GM19467 (cell line): Measurements from ENCODE around the gene INPPL1.
"Not testable (repeated sequence)": the region's sequence is repeated elsewhere in the genome, so short reads cannot be mapped to it uniquely, and the experiment has no call there.

Experiments used
- ATAC-seq: cut with Tn5 transposase; IDR thresholded peaks from one replicate; pipeline ENCODE4 v1.9.1; 2021; ENCODE audit warnings: mild to moderate bottlenecking, moderate library complexity; ENCODE audit not compliant: unreplicated experiment

The INPPL1 gene

DNA sequence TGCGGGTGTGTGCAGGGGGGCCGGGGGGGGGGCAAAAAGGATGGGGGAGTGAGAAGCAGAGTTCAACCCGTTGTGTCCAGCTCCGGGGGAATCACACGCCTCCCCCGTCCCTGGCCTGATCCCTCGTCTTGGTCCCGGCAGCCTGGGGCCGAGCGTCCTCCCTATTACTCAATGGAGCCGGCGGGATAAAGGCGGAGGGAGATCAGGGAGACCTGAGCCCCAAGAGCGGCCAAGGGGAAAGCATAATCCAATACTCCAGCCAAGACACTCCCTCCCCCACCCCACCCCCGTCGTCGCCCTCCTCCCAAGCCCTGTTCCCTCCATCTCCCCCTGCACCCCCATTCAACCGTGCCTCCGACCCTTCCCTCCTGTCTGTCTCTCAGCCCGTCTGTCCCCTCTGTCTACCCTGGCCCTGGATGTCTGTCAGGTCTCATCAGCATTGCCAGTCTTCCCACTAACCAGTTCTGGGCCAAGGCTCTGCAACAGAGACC, 16.8 kb downstream of the INPPL1 start:
- no peak for ATAC-seq

DNA sequence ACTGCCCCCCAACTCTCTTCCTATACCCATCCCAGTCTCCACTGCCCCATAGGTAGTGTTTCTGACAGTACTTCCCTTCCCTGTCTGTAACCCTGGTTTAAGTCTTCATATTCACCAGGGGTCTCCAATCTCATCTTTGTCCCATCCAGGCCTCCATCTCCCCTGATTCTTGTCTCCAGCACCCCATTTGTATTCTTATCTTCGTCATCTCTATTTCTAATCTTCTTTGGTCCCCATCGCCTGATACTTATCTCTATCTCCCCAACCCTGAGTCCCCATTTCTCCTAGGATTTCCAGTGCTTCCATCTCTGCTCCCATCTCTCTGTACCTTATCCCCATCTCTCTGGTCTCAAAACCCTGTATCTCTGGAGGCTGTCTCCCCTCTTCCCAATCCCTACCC, 17.6 kb downstream of the INPPL1 start:
- no peak for ATAC-seq

DNA sequence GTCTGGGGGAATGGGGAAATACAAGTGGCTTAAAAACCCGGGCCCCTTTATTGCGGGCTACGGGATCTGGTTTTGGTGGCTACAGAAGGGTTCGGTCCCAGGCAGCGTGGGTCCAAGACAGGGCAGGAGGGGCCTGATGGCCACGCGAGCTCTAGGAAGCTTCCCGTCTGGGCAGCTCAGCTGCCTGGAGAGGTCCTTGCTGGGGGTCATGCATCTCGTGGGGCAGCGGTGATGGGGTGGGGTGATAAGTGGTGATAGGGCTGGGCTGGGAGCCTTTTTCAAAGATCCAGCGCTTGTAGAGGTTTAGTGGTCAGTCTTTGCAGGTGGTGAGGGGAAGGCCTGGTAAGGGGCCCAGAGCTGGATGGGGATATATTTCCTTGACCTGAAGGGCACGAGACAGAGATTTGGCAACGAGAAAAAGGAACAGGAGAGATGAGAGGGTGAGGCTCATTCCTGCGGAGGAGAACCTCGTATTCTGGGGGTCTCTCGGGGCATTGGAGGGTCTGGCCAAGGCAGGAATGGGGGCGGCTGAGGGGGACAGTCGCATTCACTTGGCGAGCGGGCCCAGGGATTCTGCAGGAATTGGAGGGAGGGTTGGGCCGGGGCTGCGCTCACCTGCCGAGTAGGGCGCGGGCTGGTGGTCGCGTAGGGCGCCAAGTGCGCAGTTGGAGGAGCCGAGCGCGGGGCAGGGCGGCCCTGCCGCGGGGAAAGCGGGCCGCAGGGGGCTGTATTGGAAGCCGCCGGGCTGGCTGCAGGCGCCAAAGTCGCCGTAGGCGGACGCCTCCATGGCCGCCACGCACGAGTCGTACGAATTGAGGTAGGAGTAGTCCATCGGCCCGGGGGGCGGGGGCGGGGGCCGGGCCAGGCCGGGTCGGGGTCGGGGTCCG, 18.8 kb downstream of the INPPL1 start:
- ATAC-seq = no peak

DNA sequence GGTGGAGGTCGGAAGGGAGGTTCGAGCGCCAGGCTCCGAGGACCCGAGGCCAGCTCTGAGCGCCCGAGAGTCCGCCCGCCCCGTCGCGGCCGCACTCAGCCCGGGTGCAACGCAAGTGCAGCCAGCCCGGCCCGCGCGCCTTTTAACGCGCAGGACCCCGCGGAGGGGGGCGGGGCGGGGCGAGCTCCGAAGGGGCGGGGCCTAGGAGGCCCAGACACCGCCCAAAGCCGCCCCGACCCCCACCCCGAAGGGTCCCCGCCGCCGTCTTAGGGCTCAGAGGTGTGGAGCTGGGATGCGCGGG, 19.4 kb downstream of the INPPL1 start, which contains the start of gene PHOX2A:
Gene PHOX2A (minus strand): TSS at position 117 of the 301 bp plus-strand sequence. CDS start 172 bp downstream, outside the sequence.
- no peak for ATAC-seq

DNA sequence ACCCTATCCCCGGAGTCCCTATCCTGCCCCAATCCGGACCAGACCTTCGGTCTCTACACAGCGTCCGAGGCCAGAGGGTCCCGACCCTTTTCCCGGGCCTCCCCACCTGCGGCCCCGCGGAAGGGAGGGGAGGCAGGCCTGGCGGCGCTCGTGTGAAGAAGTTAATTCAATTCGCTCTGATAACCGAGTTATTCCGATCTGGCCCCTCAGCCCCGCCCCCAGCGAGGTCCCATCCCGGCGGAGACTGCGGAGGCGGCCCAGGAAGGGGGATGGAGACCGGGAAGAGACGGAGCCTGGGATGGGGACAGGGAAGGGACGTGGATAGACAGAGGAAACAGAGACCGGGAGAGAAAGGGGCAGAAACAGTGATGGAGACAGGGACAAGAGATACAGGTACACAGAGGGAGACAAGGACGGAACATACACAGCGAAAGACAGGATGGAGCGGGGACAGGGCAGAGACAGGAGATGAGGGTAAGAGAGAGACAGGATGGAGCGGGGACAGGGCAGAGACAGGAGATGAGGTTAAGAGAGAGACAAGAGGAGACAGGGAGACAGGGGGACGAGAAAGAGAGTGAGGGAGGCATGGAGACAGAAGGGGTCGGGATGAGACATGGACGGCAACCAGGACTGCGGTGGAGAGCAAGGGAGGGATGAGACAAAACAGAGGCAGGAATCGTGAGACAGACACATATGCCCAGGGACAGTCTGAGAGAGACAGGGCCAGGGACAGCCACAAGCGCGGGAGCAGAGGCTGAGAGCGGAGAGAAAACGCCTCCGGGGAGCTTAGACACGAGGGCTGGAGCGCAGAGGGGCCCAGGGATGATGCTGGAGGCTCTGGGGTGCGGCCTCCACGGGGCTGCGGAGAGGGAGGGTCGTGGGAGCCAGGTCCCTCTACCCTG, 20.0 kb downstream of the INPPL1 start:
- ATAC-seq = no peak

DNA sequence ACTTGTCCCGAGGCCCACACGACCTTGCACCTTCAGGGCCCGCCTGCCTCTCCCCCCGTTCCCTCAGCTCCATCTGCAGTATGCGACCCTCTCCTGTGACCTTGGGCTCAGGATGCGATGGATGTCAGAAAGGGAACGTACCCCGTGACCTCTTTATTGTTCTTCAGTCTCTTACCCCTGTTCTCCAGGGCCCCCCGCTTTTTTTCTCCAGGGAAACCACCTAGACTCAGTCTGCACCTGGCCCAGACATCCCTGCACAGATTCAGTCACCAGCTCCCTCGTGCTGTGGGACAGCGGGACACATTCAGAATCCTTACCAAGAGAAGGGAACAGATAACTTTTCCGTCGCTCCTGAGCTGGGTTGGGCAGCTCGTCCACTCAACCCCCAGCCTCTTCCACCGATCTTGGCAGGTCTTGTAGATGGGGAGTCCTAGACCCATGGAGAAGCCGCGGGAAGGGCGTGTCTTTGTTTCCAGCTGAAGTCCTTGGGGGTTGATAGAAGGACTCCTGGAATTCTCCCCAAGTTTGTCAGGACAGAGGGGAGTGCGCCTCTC, 20.8 kb downstream of the INPPL1 start:
- no peak for ATAC-seq

DNA sequence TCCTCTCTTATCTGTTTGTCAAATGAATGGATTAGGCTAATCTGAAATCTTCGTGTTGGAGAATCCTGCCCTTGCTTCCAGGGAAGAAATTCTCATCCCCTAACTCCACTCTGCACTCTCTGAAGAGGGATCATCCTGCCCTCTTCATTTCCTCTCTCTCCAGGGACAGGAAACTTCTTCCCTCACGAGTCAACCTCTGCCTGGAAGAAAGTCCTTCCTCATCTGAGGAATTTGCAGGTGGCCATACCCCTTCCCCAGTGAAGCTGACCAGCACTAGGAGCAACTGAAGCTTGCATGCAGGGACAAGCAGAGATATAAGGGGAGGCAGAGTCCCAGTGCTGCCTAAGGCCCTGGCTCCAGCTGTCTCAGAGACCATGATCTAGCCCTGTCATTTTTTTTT, 23.0 kb downstream of the INPPL1 start:
- no peak for ATAC-seq

DNA sequence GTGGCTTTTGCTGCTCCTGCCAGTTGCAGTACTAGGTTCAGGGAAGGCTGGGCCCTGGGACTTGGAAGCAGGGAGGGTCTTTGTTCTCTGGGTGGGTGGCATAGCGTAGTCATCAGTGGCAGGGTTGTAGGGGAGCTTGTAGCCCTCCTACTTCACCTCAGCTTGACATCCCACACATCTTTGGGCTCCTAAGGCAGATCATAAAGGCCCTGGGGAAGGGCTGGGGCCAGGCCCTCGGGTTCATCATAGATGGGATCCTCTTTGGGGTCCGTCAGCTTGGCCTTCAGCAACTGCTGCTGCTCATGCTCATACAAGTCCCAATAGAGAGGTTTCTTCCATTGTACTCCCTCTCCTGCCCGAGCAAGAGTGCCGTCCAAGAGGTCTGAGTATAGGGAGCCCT, 25.4 kb downstream of the INPPL1 start:
- no peak for ATAC-seq

DNA sequence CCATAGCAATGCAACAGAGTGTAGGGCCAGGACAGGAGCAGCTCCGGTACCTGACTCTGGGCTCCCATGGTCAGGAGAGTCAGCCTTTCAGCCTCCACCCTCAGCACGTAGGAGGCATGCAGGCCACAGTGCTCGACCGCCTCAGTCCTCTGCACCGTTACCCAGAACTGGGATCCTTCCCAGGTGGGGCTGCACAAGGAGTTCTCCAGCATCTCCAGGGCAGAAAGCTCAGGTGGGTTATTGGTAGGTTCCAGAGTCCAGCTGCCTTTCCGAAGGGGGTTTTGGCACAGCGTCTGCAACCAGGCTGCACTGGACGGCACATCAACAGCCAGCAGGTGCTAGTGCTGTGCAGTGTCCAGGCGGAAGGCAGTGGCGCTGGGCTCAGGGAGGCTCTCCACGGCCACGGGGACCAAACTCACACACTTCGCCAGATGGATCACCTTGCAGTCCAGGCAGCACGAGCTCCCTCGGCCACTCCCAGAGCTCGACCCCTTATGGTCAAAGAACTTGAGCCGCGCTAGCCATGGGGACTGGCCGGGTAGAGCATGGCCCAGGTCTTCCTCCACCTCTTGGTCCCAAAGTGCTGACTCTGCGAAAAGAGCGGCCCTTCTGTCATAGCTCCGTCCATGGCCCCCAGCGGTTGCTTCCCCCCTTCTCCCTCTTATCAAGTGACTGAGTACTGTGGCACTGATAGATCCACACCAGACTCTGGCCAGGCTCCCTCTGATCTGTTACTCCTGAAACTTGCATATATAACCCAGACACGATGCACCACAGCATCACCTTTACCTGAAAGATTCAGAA, 26.3 kb downstream of the INPPL1 start:
- no peak for ATAC-seq

DNA sequence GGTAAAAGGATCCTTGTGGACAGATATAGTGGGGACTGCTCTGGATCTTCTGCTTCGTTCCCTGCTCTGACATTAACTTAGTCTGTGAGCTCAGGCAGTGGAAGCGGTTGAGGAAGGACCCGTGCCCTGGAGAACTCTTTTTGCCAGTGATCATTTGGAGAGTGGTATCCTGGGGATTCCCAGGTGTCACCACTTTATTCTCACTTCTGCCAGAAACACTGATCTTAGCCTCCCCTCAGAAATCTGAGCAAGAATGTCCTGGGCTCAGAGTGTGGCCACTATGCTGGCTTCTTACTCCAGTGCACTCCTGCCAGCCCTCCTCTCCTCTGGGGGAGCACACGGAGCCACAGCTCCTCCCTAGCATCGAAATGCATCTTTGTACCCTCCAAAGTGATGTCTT, 27.0 kb downstream of the INPPL1 start:
- ATAC-seq = no peak

DNA sequence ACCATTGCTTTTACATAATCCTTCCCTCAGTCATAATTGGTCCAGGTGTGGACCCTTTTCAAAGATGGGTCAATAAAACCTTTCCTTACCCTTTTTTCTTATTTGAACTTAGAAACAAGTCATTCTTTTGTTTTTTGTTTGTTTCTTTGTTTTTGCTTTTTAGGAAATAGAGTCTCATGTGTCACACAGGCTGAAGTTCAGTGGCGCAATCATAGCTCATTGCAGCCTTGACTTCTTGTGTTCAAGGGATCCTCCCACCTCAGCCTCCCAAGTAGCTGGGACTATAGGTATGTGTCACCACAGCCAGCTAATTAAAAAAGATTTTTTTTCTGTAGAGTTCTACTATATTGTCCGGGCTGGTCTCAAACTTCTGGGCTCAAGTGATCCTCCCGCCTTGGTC, 28.8 kb downstream of the INPPL1 start:
- ATAC-seq = no peak

DNA sequence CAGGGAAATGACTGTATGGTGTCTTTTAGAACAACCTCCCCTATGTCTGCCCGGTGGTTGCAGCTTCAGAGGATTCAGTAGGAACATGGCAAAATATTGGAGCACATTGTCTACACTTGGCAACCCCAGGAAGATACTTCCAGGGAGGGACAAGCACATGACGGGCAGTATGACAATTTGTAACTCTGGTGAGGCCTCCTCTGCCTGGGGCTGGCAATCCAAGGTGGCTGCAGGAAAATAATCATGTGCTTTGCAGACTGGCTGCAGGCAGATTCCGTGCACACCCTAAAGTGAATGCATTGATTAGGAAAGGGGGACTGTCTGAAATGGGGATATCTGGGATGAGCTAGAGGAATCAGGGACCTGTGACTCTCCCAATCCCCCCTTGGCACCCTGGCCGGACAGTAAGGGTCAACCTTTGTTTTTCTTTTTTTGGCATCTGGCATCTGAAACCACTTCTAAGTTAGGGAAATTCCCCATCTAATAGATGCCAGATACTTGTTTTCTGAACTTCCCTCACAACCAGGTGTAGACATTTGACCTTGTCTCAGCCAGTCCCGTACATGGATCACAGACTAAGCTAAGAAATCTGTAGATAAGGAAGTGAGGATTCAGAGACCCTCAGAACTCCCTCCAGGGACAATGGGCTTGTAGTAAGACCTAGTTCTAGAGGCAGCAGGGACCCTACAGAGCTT, 29.9 kb downstream of the INPPL1 start:
- no peak for ATAC-seq

DNA sequence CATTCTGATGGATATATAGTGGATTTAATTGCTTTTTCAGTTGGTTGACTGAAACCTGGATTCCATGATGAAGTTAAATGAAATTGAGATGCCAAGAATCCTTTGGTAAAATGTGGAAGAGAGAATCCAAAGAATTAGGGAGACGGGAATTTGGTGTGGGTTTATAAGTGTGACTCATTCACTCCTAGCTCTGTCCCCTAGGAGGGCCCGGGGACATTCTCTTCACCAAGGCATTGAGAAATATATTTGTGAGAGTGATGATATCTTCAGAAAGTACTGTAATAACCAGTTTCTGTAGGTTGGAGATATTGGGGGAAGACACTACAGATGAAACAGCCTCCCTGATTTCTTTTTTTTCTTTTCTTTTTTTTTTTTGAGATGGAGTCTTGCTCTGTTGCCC, 33.0 kb downstream of the INPPL1 start:
- no peak for ATAC-seq

DNA sequence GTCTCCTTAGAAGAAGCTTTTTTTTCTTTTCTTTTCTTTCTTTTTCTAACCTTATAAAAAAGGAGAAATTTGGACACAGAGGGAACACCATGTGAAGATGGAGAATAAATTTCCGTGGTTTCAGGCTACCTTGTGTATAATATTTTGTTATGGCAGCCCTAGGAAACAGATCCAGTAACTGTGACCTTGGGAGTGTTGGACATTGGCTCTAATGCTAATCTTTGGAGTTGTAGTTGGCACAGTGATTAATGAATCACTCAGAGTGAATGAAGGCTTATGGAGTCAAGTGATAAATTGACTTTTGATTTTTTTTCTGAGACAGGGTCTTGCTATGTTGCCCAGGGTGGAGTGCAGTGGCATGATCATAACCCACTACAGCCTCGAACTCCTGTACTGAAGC, 34.9 kb downstream of the INPPL1 start:
- ATAC-seq = no peak

DNA sequence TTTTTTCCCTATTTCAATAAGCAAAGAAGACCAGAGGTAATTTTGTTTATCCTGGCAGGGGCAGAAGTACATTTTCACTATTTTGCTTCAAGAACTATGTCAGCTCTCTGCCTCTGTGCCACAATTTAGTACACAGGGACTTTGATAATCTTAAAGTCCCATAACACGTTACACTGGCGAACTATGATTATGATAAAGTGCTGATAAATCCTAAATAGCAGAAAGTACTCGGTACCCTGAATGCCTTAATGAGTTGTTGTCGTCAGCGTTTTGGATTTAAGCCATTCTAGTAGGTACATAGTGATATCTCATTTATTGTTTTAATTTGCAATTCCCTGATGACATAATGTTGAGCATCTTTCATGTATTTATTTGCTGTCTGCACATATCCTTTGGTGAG, 36.0 kb downstream of the INPPL1 start:
- no peak for ATAC-seq

DNA sequence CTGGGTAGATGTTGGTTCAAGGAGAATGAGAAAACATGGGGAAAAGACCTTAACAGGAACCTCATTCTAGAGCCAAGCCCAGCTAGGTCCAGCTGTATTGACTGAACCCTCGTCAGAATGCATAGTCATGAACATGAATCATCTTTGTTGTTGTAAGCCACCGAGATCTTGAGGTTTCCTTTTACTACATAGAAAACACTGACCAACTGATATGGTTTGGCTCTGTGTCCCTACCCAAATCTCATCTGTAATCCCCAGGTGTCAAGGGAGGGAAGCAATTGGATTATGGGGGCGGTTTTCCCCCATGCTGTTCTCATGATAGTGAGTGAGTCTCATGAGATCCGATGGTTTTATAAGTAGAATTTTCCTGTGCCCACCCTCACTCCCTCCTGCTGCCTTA, 38.8 kb downstream of the INPPL1 start:
- no peak for ATAC-seq

DNA sequence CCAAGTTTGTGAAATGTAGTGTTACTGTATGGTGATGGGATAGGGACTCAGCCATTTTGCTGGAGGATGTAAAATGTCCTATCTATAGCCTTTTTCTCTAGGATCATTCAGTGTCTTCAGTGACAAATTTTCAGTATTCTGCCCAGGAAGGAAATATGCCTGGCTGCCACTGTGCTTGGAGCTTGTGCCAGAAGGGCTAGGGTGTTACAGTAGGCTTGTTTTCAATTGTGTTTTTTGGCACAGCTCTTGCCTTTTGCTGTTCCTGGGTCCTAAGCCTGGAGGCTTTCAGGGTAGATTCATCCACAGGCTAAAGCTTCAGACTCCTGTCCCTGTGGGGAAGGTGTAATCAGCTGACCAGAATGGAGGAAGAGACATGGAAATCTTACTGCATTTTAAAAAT, 41.4 kb downstream of the INPPL1 start:
- no peak for ATAC-seq

DNA sequence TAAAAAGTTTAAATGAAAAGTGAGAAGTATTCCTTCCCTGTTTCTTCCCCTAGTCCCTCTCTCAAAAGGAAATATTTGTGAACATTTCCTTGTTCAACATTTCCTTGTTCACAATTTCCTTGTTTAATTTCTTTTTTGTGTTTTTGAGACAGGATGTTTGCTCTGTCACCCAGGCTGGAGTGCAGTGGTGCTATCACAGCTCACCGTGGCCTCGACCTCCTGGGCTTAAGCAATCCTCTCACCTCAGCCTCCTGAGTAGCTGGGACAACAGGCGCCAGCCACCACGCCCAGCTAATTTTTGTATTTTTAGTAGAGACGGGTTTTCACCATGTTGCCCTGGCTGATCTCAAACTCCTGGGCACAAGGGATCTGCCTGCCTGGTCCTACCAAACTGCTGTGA, 42.4 kb downstream of the INPPL1 start:
- ATAC-seq = not testable (repeated sequence)

DNA sequence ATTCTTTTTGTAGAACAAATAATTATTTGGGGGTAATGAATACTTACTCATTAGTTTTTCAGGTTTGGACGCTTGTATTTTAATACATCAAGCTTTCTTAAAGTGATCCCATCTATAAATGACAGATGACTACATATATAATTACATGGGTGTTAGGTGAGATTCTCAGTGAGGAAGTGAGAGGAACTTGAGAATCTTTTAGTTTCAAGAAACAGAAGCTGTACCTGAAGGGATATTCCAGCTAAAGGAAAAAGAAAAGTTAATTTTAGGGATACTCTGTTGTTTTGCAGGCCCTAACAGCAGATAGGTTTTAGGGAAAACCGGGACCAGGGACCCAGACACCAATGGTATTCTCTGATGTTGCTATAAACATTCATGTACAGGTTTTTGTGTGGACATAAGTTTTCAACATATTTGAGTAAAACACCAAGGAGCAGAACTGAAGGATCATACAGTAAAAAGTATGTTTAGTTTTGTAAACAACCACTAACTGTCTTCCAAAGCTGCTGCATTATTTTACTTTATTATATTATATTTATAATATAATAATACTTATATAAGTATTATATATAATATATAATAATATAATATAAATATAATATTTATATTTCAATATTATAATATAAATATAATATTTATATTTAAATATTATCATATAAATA, 43.5 kb downstream of the INPPL1 start:
- ATAC-seq = no peak

DNA sequence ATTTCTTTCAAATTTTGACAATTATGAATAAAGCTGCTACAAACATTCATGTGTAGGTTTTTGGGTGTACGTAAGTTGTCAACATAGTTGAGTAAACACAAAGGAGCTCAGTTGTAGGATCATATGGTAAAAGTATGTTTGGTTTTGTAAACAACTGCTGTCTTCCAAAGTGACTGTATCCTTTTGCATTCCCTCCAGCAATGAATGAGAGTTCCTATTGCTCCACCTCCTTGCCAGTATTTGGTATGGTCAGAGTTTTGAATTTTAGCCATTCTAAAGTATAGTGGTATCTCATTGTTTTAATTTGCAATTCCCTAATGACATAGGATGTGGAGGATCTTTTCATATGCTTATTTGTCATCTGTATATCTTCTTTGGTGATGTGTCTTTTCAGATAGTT, 47.4 kb downstream of the INPPL1 start:
- ATAC-seq = no peak
